ENCODE results near the gene CDH23.

DNA sequence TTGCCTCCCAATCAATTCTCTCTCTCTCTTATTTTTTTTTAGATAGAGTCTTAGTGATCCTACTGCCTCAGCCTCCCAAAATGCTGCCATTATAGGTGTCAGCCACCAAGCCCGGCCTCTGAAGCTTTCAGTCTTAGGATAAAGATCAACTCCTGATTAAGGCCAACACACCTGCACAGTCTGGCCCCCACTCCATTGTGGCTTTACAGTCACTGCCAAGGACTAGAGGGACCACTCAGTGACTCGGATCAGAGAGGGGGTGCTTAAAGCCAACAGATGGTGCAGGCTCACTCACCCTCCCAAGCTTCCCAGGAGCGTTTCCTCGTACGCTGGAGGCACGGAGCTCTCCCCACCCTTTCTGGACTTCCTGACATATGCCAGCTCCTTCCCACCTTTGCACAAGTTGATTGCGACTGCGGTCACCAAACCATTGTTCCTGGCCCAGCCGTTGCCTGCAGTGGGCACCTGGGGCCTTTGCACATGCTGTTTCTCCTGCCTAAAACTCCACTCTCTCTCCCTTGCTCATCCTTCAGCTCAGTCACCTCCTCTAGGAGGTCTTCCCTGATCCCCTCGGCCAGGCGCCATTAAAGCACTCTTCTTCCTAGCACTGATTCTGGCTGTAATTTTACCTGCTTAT, 1.7 kb upstream of the CDH23 start:
- no peak for TF ChIP-seq EZH2 (IDR thresholded peaks at IDR 0.05; ENCODE audit: low read depth)
- TF ChIP-seq, protein P1, sequence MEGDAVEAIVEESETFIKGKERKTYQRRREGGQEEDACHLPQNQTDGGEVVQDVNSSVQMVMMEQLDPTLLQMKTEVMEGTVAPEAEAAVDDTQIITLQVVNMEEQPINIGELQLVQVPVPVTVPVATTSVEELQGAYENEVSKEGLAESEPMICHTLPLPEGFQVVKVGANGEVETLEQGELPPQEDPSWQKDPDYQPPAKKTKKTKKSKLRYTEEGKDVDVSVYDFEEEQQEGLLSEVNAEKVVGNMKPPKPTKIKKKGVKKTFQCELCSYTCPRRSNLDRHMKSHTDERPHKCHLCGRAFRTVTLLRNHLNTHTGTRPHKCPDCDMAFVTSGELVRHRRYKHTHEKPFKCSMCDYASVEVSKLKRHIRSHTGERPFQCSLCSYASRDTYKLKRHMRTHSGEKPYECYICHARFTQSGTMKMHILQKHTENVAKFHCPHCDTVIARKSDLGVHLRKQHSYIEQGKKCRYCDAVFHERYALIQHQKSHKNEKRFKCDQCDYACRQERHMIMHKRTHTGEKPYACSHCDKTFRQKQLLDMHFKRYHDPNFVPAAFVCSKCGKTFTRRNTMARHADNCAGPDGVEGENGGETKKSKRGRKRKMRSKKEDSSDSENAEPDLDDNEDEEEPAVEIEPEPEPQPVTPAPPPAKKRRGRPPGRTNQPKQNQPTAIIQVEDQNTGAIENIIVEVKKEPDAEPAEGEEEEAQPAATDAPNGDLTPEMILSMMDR (conservative IDR thresholded peaks at IDR 0.05) = no peak
